DND-41 (cell line): ENCODE measurements around the gene XPR1.

ENCODE experiments used
- ATAC-seq: fragments of 200-7000 bp; cut with Tn5 transposase; 3 replicates; pipeline ENCODE4 v1.9.1; 2021; ENCODE audit warnings: low read depth; ENCODE audit not compliant: insufficient read depth
- DNase-seq: peaks from one replicate; pipeline ENCODE4 v3.0.0-alpha.2; 2020
- H2AFZ ChIP-seq: 2 replicates; pipeline ENCODE4 v1.6.0; 2012; ENCODE audit warnings: low read depth, low read length
- H3K27ac ChIP-seq: 2 replicates; pipeline ENCODE4 v1.5.1; 2012; ENCODE audit warnings: low read length, inconsistent platforms
- H3K27me3 ChIP-seq: fragments of 200-600 bp; sonication (generic); 2 replicates; pipeline ENCODE4 v1.6.0; 2012; ENCODE audit warnings: low read length, mild to moderate bottlenecking, inconsistent platforms; ENCODE audit not compliant: insufficient read depth, poor library complexity
- H3K36me3 ChIP-seq: 2 replicates; pipeline ENCODE4 v1.5.1; 2012; ENCODE audit warnings: low read length, inconsistent platforms; ENCODE audit not compliant: insufficient read depth
- H3K4me1 ChIP-seq: 2 replicates; pipeline ENCODE4 v1.5.1; 2012; ENCODE audit warnings: mild to moderate bottlenecking, low read length; ENCODE audit not compliant: insufficient read depth
- H3K4me2 ChIP-seq: 2 replicates; pipeline ENCODE4 v1.6.0; 2012; ENCODE audit warnings: mild to moderate bottlenecking, moderate library complexity, low read length, inconsistent platforms; ENCODE audit not compliant: insufficient read depth
- H3K4me3 ChIP-seq, 2 experiments: fragments of 200-600 bp in 1 of 2; shearing (Covaris generic) in 1 of 2; 2 replicates each; pipeline ENCODE4 v1.5.1; 2012 to 2016; ENCODE audit warnings: inconsistent platforms in 2 of 2, low read length in 2 of 2, mild to moderate bottlenecking in 2 of 2, low read depth in 1 of 2, moderate library complexity in 1 of 2
- H3K79me2 ChIP-seq: 2 replicates; pipeline ENCODE4 v1.6.0; 2012; ENCODE audit warnings: low read length, inconsistent platforms; ENCODE audit not compliant: insufficient read depth
- H3K9ac ChIP-seq: 2 replicates; pipeline ENCODE4 v1.6.0; 2012; ENCODE audit warnings: low read depth, mild to moderate bottlenecking, inconsistent platforms, low read length, moderate library complexity
- H3K9me3 ChIP-seq: 2 replicates; pipeline ENCODE4 v1.5.1; 2012; ENCODE audit warnings: low read length, moderate library complexity, mild to moderate bottlenecking, inconsistent platforms; ENCODE audit not compliant: insufficient read depth, severe bottlenecking
- H4K20me1 ChIP-seq: 2 replicates; pipeline ENCODE4 v1.6.0; 2012; ENCODE audit warnings: low read length; ENCODE audit not compliant: insufficient read depth
- EZH2 ChIP-seq: IDR thresholded peaks from 3 replicates; pipeline ENCODE4 v1.6.1; 2012; ENCODE audit warnings: borderline replicate concordance, low read depth, mild to moderate bottlenecking, moderate library complexity, low read length, inconsistent platforms; ENCODE audit not compliant: severe bottlenecking
- TF ChIP-seq, protein P1 (sequence below): IDR thresholded peaks from 2 replicates; pipeline ENCODE4 v1.5.1; 2012; ENCODE audit warnings: borderline replicate concordance, low read length, moderate library complexity, mild to moderate bottlenecking; ENCODE audit not compliant: poor library complexity, severe bottlenecking; ENCODE audit errors: extremely low read depth

XPR1 gene

DNA sequence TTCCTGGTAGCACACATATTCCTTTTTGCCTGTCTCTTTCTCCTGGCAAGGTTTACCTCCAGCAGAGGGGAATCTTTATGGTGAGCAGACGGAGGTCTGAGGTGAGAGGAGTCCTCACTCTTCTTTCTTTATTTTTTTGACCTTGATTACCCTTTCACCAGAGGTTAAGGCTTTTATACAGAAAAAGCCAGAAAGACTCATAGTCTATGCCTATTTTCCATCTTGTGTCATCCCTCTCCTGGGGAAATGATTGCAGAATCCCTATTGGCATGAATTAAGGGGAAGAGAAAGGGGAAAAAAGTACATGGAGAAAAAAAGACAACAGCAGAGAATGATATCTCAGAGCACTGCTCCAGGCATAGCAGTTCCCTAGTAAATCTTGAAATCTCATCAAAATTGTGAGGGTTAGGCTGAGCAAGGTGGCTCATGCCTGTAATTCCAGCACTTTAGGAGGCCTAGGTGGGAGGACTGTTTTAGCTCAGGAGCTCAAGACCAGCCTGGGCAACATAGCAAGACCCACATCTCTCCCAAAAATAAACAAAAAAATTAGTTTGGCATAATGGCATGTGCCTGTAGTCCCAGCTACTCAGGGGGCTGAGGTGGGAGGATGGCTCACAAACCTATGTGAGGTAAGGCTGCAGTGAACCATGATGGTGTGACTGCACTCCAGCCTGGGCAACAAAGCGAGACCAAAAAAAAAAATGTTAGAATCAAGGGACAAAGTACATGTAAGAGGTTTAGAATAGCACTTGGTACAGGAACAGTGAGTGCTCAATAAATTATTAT lies 1.2 kb upstream of the XPR1 start:
- no peak overlapping the region for H3K9ac ChIP-seq
- TF ChIP-seq, protein P1, sequence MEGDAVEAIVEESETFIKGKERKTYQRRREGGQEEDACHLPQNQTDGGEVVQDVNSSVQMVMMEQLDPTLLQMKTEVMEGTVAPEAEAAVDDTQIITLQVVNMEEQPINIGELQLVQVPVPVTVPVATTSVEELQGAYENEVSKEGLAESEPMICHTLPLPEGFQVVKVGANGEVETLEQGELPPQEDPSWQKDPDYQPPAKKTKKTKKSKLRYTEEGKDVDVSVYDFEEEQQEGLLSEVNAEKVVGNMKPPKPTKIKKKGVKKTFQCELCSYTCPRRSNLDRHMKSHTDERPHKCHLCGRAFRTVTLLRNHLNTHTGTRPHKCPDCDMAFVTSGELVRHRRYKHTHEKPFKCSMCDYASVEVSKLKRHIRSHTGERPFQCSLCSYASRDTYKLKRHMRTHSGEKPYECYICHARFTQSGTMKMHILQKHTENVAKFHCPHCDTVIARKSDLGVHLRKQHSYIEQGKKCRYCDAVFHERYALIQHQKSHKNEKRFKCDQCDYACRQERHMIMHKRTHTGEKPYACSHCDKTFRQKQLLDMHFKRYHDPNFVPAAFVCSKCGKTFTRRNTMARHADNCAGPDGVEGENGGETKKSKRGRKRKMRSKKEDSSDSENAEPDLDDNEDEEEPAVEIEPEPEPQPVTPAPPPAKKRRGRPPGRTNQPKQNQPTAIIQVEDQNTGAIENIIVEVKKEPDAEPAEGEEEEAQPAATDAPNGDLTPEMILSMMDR: no peak
- TF ChIP-seq EZH2: no peak
- H3K36me3 ChIP-seq: no peaks in the 10 kb centered on the region
- H4K20me1 ChIP-seq: peaks cover 11% of the 10 kb centered on the region; the same call in 1 of the 2 replicates
- ATAC-seq (no peak), DNase-seq (no peak)
- peaks cover 36% of the 10 kb centered on the region for H3K79me2 ChIP-seq
- H3K9me3 ChIP-seq: no peaks in the 10 kb centered on the region
- no peaks in the 10 kb centered on the region for H3K27me3 ChIP-seq
- peaks cover 36% of the 10 kb centered on the region for H3K4me1 ChIP-seq
- H3K4me3 ChIP-seq: no peak overlapping the region
- peak overlapping the region; percentile 20; the same call in 1 of the 2 replicates for H2AFZ ChIP-seq
- 0 out of 2 replicates have a peak overlapping the region, but pooled peaks have one; percentile 26 for H3K27ac ChIP-seq
- peak overlapping the region; percentile 58 for H3K4me2 ChIP-seq

GRCh38 chr1:180631194-180631765 lies 542 bp upstream of the XPR1 start:
- Histone ChIP-seq H3K9ac (peak overlapping the region; percentile 50), H3K4me2 (peak overlapping the region; percentile 58), H3K4me1 (peaks cover 36% of the 10 kb centered on the region), H3K27me3 (no peaks in the 10 kb centered on the region), H3K79me2 (peaks cover 43% of the 10 kb centered on the region), H3K4me3 (peak overlapping the region in 1 of 2 experiments; percentile 87; a peak in 2 of 4 replicates), H3K27ac (peak overlapping the region; percentile 79), H2AFZ (peak overlapping the region; percentile 72), H3K9me3 (no peaks in the 10 kb centered on the region), H3K36me3 (no peaks in the 10 kb centered on the region), H4K20me1 (peaks cover 11% of the 10 kb centered on the region; the same call in 1 of the 2 replicates)
- DNase-seq (peak; percentile 66), ATAC-seq (peak; percentile 15; the same call in 1 of the 3 replicates)
- TF ChIP-seq, protein P1: no peak
- no peak for TF ChIP-seq EZH2

DNA sequence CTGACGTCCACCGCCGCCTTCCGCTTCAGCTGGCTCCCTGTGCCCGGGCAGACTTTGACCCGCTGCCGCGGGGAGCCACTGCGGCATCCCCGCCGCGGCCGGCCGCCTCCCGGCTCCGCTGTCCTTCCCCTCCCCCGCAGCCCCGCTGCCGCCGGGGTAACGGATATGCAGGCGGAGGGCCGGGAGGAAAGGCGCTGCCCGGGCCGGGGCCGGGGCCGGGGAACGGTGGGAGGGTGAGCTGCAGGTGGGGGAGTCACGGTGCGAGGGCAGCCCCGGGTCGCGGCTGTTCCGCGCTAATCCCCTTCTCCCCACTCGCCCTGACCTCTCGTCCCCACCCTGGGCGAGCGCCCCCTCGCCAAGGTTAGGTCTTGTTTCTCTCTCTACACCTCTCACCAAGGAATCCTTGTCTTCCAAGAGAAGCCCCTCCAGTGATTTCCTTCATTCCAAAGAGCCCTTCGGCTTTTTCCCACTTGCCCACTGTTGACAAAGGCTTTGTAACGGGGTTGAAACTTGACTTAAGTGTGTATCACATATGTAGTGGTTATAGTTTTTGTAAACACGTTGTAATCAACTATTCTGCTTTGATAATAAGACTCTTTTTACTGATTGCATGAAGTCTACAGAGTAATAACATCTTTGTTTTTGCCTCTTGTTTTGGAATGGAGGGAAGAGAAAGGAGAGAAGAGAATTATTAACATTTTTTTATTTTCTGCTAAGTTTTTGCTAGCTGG lies 669 bp downstream of the XPR1 start:
- peak overlapping the region; percentile 98 for H3K4me2 ChIP-seq
- TF ChIP-seq EZH2: no peak
- TF ChIP-seq, protein P1: peak; percentile 58
- H2AFZ ChIP-seq: peak overlapping the region; percentile 92

More for the DNA sequence above, 669 bp downstream of the XPR1 start:
- H3K9me3 ChIP-seq: no peaks in the 10 kb centered on the region
- peak overlapping the region; percentile 82 for H3K27ac ChIP-seq
- peaks cover 36% of the 10 kb centered on the region for H3K4me1 ChIP-seq
- H3K27me3 ChIP-seq: no peaks in the 10 kb centered on the region
- no peaks in the 10 kb centered on the region for H3K36me3 ChIP-seq
- DNase-seq (peak; percentile 67), ATAC-seq (peak; percentile 54)
- H3K4me3 ChIP-seq: peak overlapping the region; percentile 87 to 96; a peak in 3 of 4 replicates
- peak overlapping the region; percentile 74 for H3K9ac ChIP-seq
- peaks cover 11% of the 10 kb centered on the region; the same call in 1 of the 2 replicates for H4K20me1 ChIP-seq
- peaks cover 49% of the 10 kb centered on the region for H3K79me2 ChIP-seq
